Glutamatergic neuron (in vitro differentiated cells): ENCODE results near the gene SIGLEC9. TPM values are rescaled to one million over a fixed set of nuclear protein-coding genes. Genes with fewer than 3 reads are reported as not detected.
"Not testable (repeated sequence)": the region's sequence is repeated elsewhere in the genome, so short reads cannot be mapped to it uniquely, and the experiment has no call there.

ENCODE experiments used
- DNase-seq: peaks from one replicate; pipeline ENCODE4 v3.0.0; 2022
- H3K27ac Mint-ChIP-seq: one replicate; pipeline ENCODE4 v1.8.0; 2020; ENCODE audit warnings: mild to moderate bottlenecking, mixed read lengths, inconsistent platforms; ENCODE audit not compliant: unreplicated experiment
- H3K27me3 Mint-ChIP-seq: one replicate; pipeline ENCODE4 v1.8.0; 2020; ENCODE audit warnings: mild to moderate bottlenecking, moderate library complexity, mixed read lengths, inconsistent platforms; ENCODE audit not compliant: unreplicated experiment
- H3K36me3 Mint-ChIP-seq: one replicate; pipeline ENCODE4 v1.8.0; 2020; ENCODE audit warnings: mild to moderate bottlenecking, mixed read lengths, inconsistent platforms; ENCODE audit not compliant: unreplicated experiment
- H3K4me1 Mint-ChIP-seq: one replicate; pipeline ENCODE4 v1.8.0; 2020; ENCODE audit warnings: mild to moderate bottlenecking, low read depth, mixed read lengths, inconsistent platforms; ENCODE audit not compliant: unreplicated experiment
- H3K4me3 Mint-ChIP-seq: one replicate; pipeline ENCODE4 v1.8.0; 2020; ENCODE audit warnings: mild to moderate bottlenecking, mixed read lengths, inconsistent platforms; ENCODE audit not compliant: unreplicated experiment
- H3K9me3 Mint-ChIP-seq: one replicate; pipeline ENCODE4 v1.8.0; 2020; ENCODE audit warnings: mild to moderate bottlenecking, moderate library complexity, mixed read lengths, inconsistent platforms; ENCODE audit not compliant: unreplicated experiment
- CTCF ChIP-seq: fragments of 200-600 bp; sonication (generic); IDR thresholded peaks from one replicate; pipeline ENCODE4 v1.5.0; 2021; ENCODE audit not compliant: partially characterized antibody, unreplicated experiment
- total RNA-seq: library from RNA; stranded (reverse); fragmentation: NEBNext Ultra II Directional; extraction: Animal tissue kit (Norgen Biotek cat#: 25700); gene quantifications from one replicate; pipeline ENCODE4 v1.2.1, GENCODE V29; 2021; ENCODE audit not compliant: unreplicated experiment

Gene SIGLEC9
- total RNA-seq, 1 donor from 2014 or later: not detected

- H3K9me3 Mint-ChIP-seq: peaks cover 2% of the 10 kb centered on the region
- no peak overlapping the region for H3K27ac Mint-ChIP-seq
Measured at GRCh38 chr19:51163257-51163656, 38.6 kb downstream of the SIGLEC9 start.

GRCh38 chr19:51164215-51164614 is 39.5 kb downstream of the SIGLEC9 start:
- Mint-ChIP-seq H3K4me3 (no peak overlapping the region), H3K36me3 (no peaks in the 10 kb centered on the region), H3K9me3 (no peaks in the 10 kb centered on the region), H3K27ac (no peak overlapping the region), H3K4me1 (no peaks in the 10 kb centered on the region), H3K27me3 (peaks cover 2% of the 10 kb centered on the region)
- no peak for DNase-seq
- no peak for TF ChIP-seq CTCF

More at GRCh38 chr19:51163257-51163656, 38.6 kb downstream of the SIGLEC9 start:
- H3K27me3 Mint-ChIP-seq: peaks cover 4% of the 10 kb centered on the region
- no peaks in the 10 kb centered on the region for H3K4me1 Mint-ChIP-seq
- DNase-seq: no peak
- no peaks in the 10 kb centered on the region for H3K36me3 Mint-ChIP-seq
- H3K4me3 Mint-ChIP-seq: no peak overlapping the region
- no peak for TF ChIP-seq CTCF

GRCh38 chr19:51166846-51167490 is 42.3 kb downstream of the SIGLEC9 start:
- no peaks in the 10 kb centered on the region for H3K27me3 Mint-ChIP-seq
- H3K27ac Mint-ChIP-seq: no peak overlapping the region
- no peak for DNase-seq
- H3K36me3 Mint-ChIP-seq: no peaks in the 10 kb centered on the region
- H3K4me3 Mint-ChIP-seq: no peak overlapping the region
- H3K4me1 Mint-ChIP-seq: no peaks in the 10 kb centered on the region
- TF ChIP-seq CTCF: no peak
- H3K9me3 Mint-ChIP-seq: no peaks in the 10 kb centered on the region

- no peak overlapping the region for H3K27ac Mint-ChIP-seq
- no peak for TF ChIP-seq CTCF
- H3K36me3 Mint-ChIP-seq: no peaks in the 10 kb centered on the region
- H3K4me1 Mint-ChIP-seq: no peaks in the 10 kb centered on the region
- no peaks in the 10 kb centered on the region for H3K9me3 Mint-ChIP-seq
- H3K27me3 Mint-ChIP-seq: no peaks in the 10 kb centered on the region
- H3K4me3 Mint-ChIP-seq: no peak overlapping the region
- no peak for DNase-seq
Measured at GRCh38 chr19:51168564-51169282, 44.0 kb downstream of the SIGLEC9 start.

- not testable (repeated sequence) for H3K27ac Mint-ChIP-seq, H3K36me3 Mint-ChIP-seq, H3K4me3 Mint-ChIP-seq, H3K9me3 Mint-ChIP-seq, H3K27me3 Mint-ChIP-seq, H3K4me1 Mint-ChIP-seq
- DNase-seq: peak; percentile 85
- TF ChIP-seq CTCF: peak; percentile 89
Measured at GRCh38 chr19:51169283-51169918, 44.7 kb downstream of the SIGLEC9 start.
